ENCODE results near the gene PRRT4. TPM values are rescaled to one million over a fixed set of nuclear protein-coding genes. Genes with fewer than 3 reads are reported as not detected.

Gene PRRT4
- total and polyA plus RNA-seq, 4 experiments from 2014 or later = 0.11 to 0.58 (median 0.34) TPM

- intact Hi-C loops (cut with micrococcal nuclease) = no loop called here
- no peaks in the 10 kb centered on the region for H3K36me3 ChIP-seq (ENCODE audit: insufficient read depth, low read length)
- no peak overlapping the region for H3K4me3 ChIP-seq (ENCODE audit: low read length in 2 of 2)
- H3K4me1 ChIP-seq (ENCODE audit: insufficient read depth, low read length) = no peaks in the 10 kb centered on the region
- Mint-ChIP-seq H3K4me1 (no peaks in the 10 kb centered on the region), H3K9me3 (peaks cover 0 to 1% (median 0%) of the 10 kb centered on the region in 8 donors), H3K36me3 (no peaks in the 10 kb centered on the region), H3K4me3 (no peak overlapping the region), H3K27me3 (peaks cover 9 to 16% of the 10 kb centered on the region in 2 donors), H3K27ac (no peak overlapping the region)
- H3K9me3 ChIP-seq (ENCODE audit: control insufficient read depth in 1 of 2, low read length in 2 of 2) = no peaks in the 10 kb centered on the region
- no peaks in the 10 kb centered on the region for H3K27me3 ChIP-seq (ENCODE audit: insufficient read depth, low read length)
- no peak for DNase-seq
- CTCF ChIA-PET (ENCODE audit: partially characterized antibody) = interaction anchor here (1.6 to 1.7 kb wide), 2 partner anchors 16 to 21 kb away, joined by 3 to 4 read pairs; no protein-coding TSS in a partner anchor
- POLR2A ChIA-PET (ENCODE audit: partially characterized antibody) = no interaction called here
- no peak overlapping the region for H3K27ac ChIP-seq (ENCODE audit: low read depth, low read length)
These were observed 9.0 kb upstream of the PRRT4 start for GRCh38 chr7:128370491-128370890.

DNA sequence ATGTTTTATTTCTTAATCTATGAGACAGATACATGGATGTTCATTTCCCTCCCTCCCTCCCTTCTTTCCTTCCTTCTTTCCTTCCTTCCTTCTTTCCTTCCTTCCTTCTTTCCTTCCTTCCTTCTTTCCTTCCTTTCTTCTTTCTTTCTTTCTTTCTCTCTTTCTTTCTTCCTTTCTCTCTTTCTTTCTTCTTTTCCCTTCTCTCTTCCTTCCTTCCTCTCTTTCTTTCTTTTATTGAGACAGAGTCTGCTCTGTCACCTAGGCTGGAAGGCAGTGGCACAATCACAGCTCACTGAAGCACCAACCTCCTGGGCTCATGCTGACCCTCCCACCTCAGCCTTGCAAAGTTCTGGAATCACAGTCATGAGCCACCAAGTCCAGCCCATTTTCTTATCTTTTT is 5.5 kb upstream of the PRRT4 start:
- H3K36me3 ChIP-seq (ENCODE audit: insufficient read depth, low read length) = no peaks in the 10 kb centered on the region
- H3K27ac ChIP-seq (ENCODE audit: low read depth, low read length) = no peak overlapping the region
- H3K27ac Mint-ChIP-seq = no peak overlapping the region
- ChIA-PET CTCF (ENCODE audit: partially characterized antibody) (interaction anchor here (1.1 to 1.6 kb wide), 2 partner anchors 10 to 31 kb away, joined by 3 read pairs; no protein-coding TSS in a partner anchor), POLR2A (ENCODE audit: partially characterized antibody) (no interaction called here)
- H3K4me3 Mint-ChIP-seq = peak overlapping the region in 1 of 8 donors; percentile 24
- intact Hi-C loops (cut with micrococcal nuclease) = no loop called here
- peaks cover 23 to 27% of the 10 kb centered on the region in 2 donors for H3K27me3 Mint-ChIP-seq
- peaks cover 10% of the 10 kb centered on the region for H3K27me3 ChIP-seq (ENCODE audit: insufficient read depth, low read length)
- peaks cover 4% of the 10 kb centered on the region for H3K4me1 ChIP-seq (ENCODE audit: insufficient read depth, low read length)
- H3K36me3 Mint-ChIP-seq = no peaks in the 10 kb centered on the region
- no peaks in the 10 kb centered on the region for H3K9me3 Mint-ChIP-seq
- H3K9me3 ChIP-seq (ENCODE audit: control insufficient read depth in 1 of 2, low read length in 2 of 2) = no peaks in the 10 kb centered on the region
- DNase-seq = no peak
- H3K4me1 Mint-ChIP-seq = peaks cover 3 to 11% (median 6%) of the 10 kb centered on the region in 4 donors
- H3K4me3 ChIP-seq (ENCODE audit: low read length in 2 of 2) = no peak overlapping the region

DNA sequence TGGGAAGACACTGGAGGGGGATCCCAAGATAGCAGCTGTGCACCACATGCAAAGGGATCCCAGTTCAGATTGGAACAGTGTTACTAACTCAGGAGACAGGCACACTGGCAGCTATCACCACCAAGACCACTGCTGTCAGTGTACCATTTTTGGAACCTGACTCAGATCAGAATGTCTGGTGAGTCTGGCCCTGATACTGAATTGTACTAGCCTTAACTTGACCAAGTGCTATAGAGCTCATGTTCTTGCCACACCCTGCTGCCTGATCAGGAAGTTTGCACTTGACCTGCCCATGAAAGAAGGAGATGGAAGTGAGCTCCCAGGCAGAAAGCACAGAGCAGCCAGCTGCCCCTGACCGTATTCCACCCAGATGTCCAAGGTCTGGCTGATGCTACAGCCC is 4.8 kb upstream of the PRRT4 start:
- Mint-ChIP-seq H3K9me3 (no peaks in the 10 kb centered on the region), H3K4me3 (no peak overlapping the region), H3K4me1 (peaks cover 5 to 14% (median 10%) of the 10 kb centered on the region in 4 donors), H3K27ac (peak overlapping the region in 1 of 7 donors; percentile 6), H3K27me3 (peaks cover 22 to 31% of the 10 kb centered on the region in 2 donors), H3K36me3 (no peaks in the 10 kb centered on the region)
- DNase-seq = no peak
- ChIA-PET CTCF (ENCODE audit: partially characterized antibody) (interaction anchor here (1.1 to 1.6 kb wide), 2 partner anchors 9 to 32 kb away, joined by 3 read pairs; no protein-coding TSS in a partner anchor), POLR2A (ENCODE audit: partially characterized antibody) (no interaction called here)
- no peaks in the 10 kb centered on the region for H3K9me3 ChIP-seq (ENCODE audit: control insufficient read depth in 1 of 2, low read length in 2 of 2)
- H3K36me3 ChIP-seq (ENCODE audit: insufficient read depth, low read length) = no peaks in the 10 kb centered on the region
- no peak overlapping the region for H3K27ac ChIP-seq (ENCODE audit: low read depth, low read length)
- intact Hi-C loops (cut with micrococcal nuclease) = no loop called here
- H3K4me3 ChIP-seq (ENCODE audit: low read length in 2 of 2) = no peak overlapping the region
- peaks cover 13% of the 10 kb centered on the region for H3K27me3 ChIP-seq (ENCODE audit: insufficient read depth, low read length)
- H3K4me1 ChIP-seq (ENCODE audit: insufficient read depth, low read length) = peaks cover 6% of the 10 kb centered on the region

- Mint-ChIP-seq H3K4me3 (no peak overlapping the region), H3K4me1 (peaks cover 9 to 21% (median 15%) of the 10 kb centered on the region in 4 donors), H3K9me3 (no peaks in the 10 kb centered on the region), H3K27me3 (peaks cover 24 to 31% of the 10 kb centered on the region in 2 donors), H3K27ac (peak overlapping the region in 1 of 7 donors; percentile 33), H3K36me3 (no peaks in the 10 kb centered on the region)
- intact Hi-C loops (cut with micrococcal nuclease) = no loop called here
- CTCF ChIA-PET (ENCODE audit: partially characterized antibody) = no interaction called here
- Histone ChIP-seq H3K36me3 (ENCODE audit: insufficient read depth, low read length) (no peaks in the 10 kb centered on the region), H3K27me3 (ENCODE audit: insufficient read depth, low read length) (peaks cover 13% of the 10 kb centered on the region), H3K4me3 (ENCODE audit: low read length in 2 of 2) (no peak overlapping the region), H3K27ac (ENCODE audit: low read depth, low read length) (no peak overlapping the region), H3K4me1 (ENCODE audit: insufficient read depth, low read length) (peaks cover 13% of the 10 kb centered on the region), H3K9me3 (ENCODE audit: control insufficient read depth in 1 of 2, low read length in 2 of 2) (no peaks in the 10 kb centered on the region)
- POLR2A ChIA-PET (ENCODE audit: partially characterized antibody) = no interaction called here
- no peak for DNase-seq
These were observed 3.9 kb upstream of the PRRT4 start for GRCh38 chr7:128365432-128365831.

DNA sequence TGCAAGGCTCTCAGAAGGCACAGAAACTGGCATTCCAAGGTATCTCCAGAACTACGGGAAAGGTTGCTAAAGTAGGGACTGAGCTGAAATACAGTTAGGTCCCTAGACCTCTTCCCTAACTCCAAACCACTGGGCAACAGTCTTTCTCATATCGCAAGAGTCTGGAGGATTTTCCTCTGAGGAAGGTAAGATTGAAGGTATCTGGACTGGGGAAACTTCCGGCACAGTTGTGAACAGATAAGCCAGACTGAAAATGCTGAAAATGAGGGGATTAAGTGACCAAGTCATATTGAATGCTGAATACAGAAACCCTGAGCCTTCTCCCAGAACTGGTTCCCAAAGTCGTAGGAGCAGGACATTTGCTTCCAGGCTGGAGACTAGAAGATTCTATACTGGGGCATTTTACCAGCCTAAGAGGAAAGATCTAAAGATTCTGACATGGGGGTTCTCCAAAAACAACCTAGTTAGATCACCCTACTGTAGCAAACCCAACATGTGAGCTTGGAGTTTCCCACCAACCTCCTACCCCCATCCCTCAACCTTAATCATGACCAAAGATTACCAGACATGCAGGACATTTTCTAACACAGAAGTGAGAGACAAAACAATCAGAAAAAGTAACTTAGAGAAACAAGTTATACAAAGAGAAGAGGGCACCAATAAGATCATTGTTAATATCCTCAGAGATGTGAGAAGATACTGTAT is 2.8 kb upstream of the PRRT4 start:
- Histone ChIP-seq H3K27ac (ENCODE audit: low read depth, low read length) (no peak overlapping the region), H3K9me3 (ENCODE audit: control insufficient read depth in 1 of 2, low read length in 2 of 2) (no peaks in the 10 kb centered on the region), H3K4me3 (ENCODE audit: low read length in 2 of 2) (no peak overlapping the region), H3K27me3 (ENCODE audit: insufficient read depth, low read length) (peaks cover 13% of the 10 kb centered on the region), H3K4me1 (ENCODE audit: insufficient read depth, low read length) (peaks cover 14% of the 10 kb centered on the region), H3K36me3 (ENCODE audit: insufficient read depth, low read length) (no peaks in the 10 kb centered on the region)
- Mint-ChIP-seq H3K36me3 (no peaks in the 10 kb centered on the region), H3K4me3 (no peak overlapping the region), H3K4me1 (peaks cover 9 to 21% (median 15%) of the 10 kb centered on the region in 4 donors), H3K9me3 (no peaks in the 10 kb centered on the region), H3K27me3 (peaks cover 24 to 31% of the 10 kb centered on the region in 2 donors), H3K27ac (no peak overlapping the region)
- intact Hi-C loops (cut with micrococcal nuclease) = no loop called here
- CTCF ChIA-PET (ENCODE audit: partially characterized antibody) = interaction anchor here (0.9 to 1.0 kb wide), 2 partner anchors 16 to 63 kb away, joined by 3 read pairs; no protein-coding TSS in a partner anchor
- POLR2A ChIA-PET (ENCODE audit: partially characterized antibody) = no interaction called here
- no peak for DNase-seq

DNA sequence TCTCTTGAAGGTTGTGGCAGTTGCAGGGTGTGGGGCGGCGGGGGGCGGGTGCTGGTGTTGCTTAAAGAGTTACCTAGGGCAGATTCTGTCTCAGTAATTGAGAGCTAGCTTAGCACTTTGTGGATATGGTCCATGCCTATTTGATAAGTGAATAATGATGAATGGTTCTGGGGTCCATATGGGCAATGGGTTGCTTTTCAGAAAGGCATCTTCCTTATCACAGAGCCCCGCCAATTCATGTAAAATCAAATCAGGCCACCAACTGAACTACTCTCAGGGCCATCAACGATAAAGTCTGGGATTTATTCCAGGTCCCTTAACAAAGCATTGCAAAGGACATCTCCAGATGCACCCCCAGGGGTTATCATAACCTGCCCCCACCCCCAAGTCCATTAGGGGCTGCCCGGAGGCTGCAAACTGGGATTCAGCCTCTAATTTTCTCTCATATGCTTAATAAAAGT is 1.8 kb upstream of the PRRT4 start:
- H3K27ac Mint-ChIP-seq = no peak overlapping the region
- Histone ChIP-seq H3K4me1 (ENCODE audit: insufficient read depth, low read length) (peaks cover 14% of the 10 kb centered on the region), H3K27ac (ENCODE audit: low read depth, low read length) (no peak overlapping the region), H3K27me3 (ENCODE audit: insufficient read depth, low read length) (peaks cover 13% of the 10 kb centered on the region), H3K36me3 (ENCODE audit: insufficient read depth, low read length) (no peaks in the 10 kb centered on the region), H3K4me3 (ENCODE audit: low read length in 2 of 2) (no peak overlapping the region), H3K9me3 (ENCODE audit: control insufficient read depth in 1 of 2, low read length in 2 of 2) (no peaks in the 10 kb centered on the region)
- intact Hi-C loops (cut with micrococcal nuclease) = no loop called here
- H3K36me3 Mint-ChIP-seq = no peaks in the 10 kb centered on the region
- POLR2A ChIA-PET (ENCODE audit: partially characterized antibody) = interaction anchor here (1.0 kb wide), 1 partner anchor 10 kb away, joined by 3 read pairs; no protein-coding TSS in a partner anchor
- H3K4me1 Mint-ChIP-seq = peaks cover 9 to 21% (median 15%) of the 10 kb centered on the region in 4 donors
- CTCF ChIA-PET (ENCODE audit: partially characterized antibody) = interaction anchor here (1.0 kb wide), 1 partner anchor 16 kb away, joined by 6 read pairs; no protein-coding TSS in a partner anchor
- no peaks in the 10 kb centered on the region for H3K9me3 Mint-ChIP-seq
- no peak for DNase-seq
- peaks cover 25 to 34% of the 10 kb centered on the region in 2 donors for H3K27me3 Mint-ChIP-seq
- H3K4me3 Mint-ChIP-seq = peak overlapping the region in 3 of 8 donors; percentile 10 to 65 (median 24)

GRCh38 chr7:128362670-128363069 is 1.2 kb upstream of the PRRT4 start:
- DNase-seq = no peak
- Mint-ChIP-seq H3K4me3 (peak overlapping the region; percentile 28 to 90 (median 86)), H3K4me1 (peaks cover 9 to 21% (median 15%) of the 10 kb centered on the region in 4 donors), H3K27me3 (peaks cover 25 to 36% of the 10 kb centered on the region in 2 donors), H3K36me3 (no peaks in the 10 kb centered on the region), H3K27ac (no peak overlapping the region), H3K9me3 (no peaks in the 10 kb centered on the region)
- intact Hi-C loops (cut with micrococcal nuclease) = no loop called here
- peaks cover 14% of the 10 kb centered on the region for H3K4me1 ChIP-seq (ENCODE audit: insufficient read depth, low read length)
- H3K27me3 ChIP-seq (ENCODE audit: insufficient read depth, low read length) = peaks cover 13% of the 10 kb centered on the region
- ChIA-PET POLR2A (ENCODE audit: partially characterized antibody) (interaction anchor here (0.7 to 1.0 kb wide), 2 partner anchors 11 to 774 kb away, joined by 3 to 4 read pairs; no protein-coding TSS in a partner anchor), CTCF (ENCODE audit: partially characterized antibody) (interaction anchor here (1.0 kb wide), 1 partner anchor 15 kb away, joined by 6 read pairs; no protein-coding TSS in a partner anchor)
- H3K27ac ChIP-seq (ENCODE audit: low read depth, low read length) = no peak overlapping the region
- H3K4me3 ChIP-seq (ENCODE audit: low read length in 2 of 2) = no peak overlapping the region
- no peaks in the 10 kb centered on the region for H3K9me3 ChIP-seq (ENCODE audit: control insufficient read depth in 1 of 2, low read length in 2 of 2)
- H3K36me3 ChIP-seq (ENCODE audit: insufficient read depth, low read length) = no peaks in the 10 kb centered on the region
